PC-3 (cell line): ENCODE results near the gene MSI2. TPM values are rescaled to one million over a fixed set of nuclear protein-coding genes. Genes with fewer than 3 reads are reported as not detected.

Experiments used
- ATAC-seq: fragments of 200-7000 bp; cut with Tn5 transposase; 2 replicates; pipeline ENCODE4 v1.9.1; 2020; ENCODE audit warnings: mild to moderate bottlenecking, moderate library complexity
- BruUV-seq: library from RNA; stranded (reverse); fragments of 400-500 nt; replicated peaks from 2 replicates; lab custom pipeline; 2021; lab: Mats Ljungman, UMichigan
- CTCF ChIA-PET: fragments of 300-600 bp; sonication (Branson Sonifier 250); formaldehyde crosslinking; loops from one replicate; lab custom pipeline; 2022; ENCODE audit warnings: antibody characterized with exemption; lab: Charles Lee
- POLR2A ChIA-PET: fragments of 300-600 bp; sonication (Branson Sonifier 250); formaldehyde crosslinking; loops from one replicate; lab custom pipeline; 2022; ENCODE audit warnings: antibody characterized with exemption; ENCODE audit not compliant: unreplicated experiment; lab: Charles Lee
- DNase-seq: peaks from one replicate; pipeline ENCODE4 v3.0.0-alpha.2; 2015
- H2AFZ ChIP-seq: fragments of 300-600 bp; sonication (generic); 2 replicates; pipeline ENCODE4 v1.6.0; 2016; ENCODE audit warnings: antibody characterized with exemption, low read length
- H3F3A ChIP-seq: fragments of 300-600 bp; sonication (generic); one replicate; pipeline ENCODE4 v1.6.0; 2017; ENCODE audit warnings: antibody characterized with exemption, low read length, control low read depth, mild to moderate bottlenecking; ENCODE audit not compliant: unreplicated experiment
- H3K27ac ChIP-seq: fragments of 300-600 bp; sonication (generic); 2 replicates; pipeline ENCODE4 v1.5.1; 2016; ENCODE audit warnings: mild to moderate bottlenecking, low read length
- H3K27me3 ChIP-seq: fragments of 300-600 bp; sonication (generic); 2 replicates; pipeline ENCODE4 v1.6.1; 2016; ENCODE audit warnings: low read length, mixed read lengths
- H3K36me3 ChIP-seq: fragments of 300-600 bp; sonication (generic); 2 replicates; pipeline ENCODE4 v1.6.1; 2016; ENCODE audit warnings: low read depth, mixed run types, low read length, mixed read lengths
- H3K4me1 ChIP-seq: fragments of 300-600 bp; sonication (generic); 2 replicates; pipeline ENCODE4 v1.5.1; 2016; ENCODE audit warnings: low read length; ENCODE audit not compliant: insufficient read depth
- H3K4me2 ChIP-seq: fragments of 300-600 bp; sonication (generic); 2 replicates; pipeline ENCODE4 v1.6.0; 2016; ENCODE audit warnings: low read length
- H3K4me3 ChIP-seq: fragments of 300-600 bp; sonication (generic); 2 replicates; pipeline ENCODE4 v1.5.1; 2016; ENCODE audit warnings: mild to moderate bottlenecking, low read length, mixed read lengths
- H3K79me2 ChIP-seq: fragments of 300-600 bp; sonication (generic); 2 replicates; pipeline ENCODE4 v1.6.1; 2017; ENCODE audit warnings: low read length, mixed read lengths
- H3K9ac ChIP-seq: fragments of 300-600 bp; sonication (generic); 2 replicates; pipeline ENCODE4 v1.6.0; 2016; ENCODE audit warnings: mild to moderate bottlenecking, low read length
- H3K9me2 ChIP-seq: fragments of 300-600 bp; sonication (generic); replicated peaks from 2 replicates; pipeline ENCODE4 v1.6.1; 2016; ENCODE audit warnings: mixed run types, low read length, mixed read lengths
- H3K9me3 ChIP-seq: fragments of 300-600 bp; sonication (generic); 2 replicates; pipeline ENCODE4 v1.6.1; 2016; ENCODE audit warnings: low read length, mixed read lengths
- H4K20me1 ChIP-seq: fragments of 300-600 bp; sonication (generic); 2 replicates; pipeline ENCODE4 v1.6.1; 2016; ENCODE audit warnings: low read length, mixed read lengths
- CTCF ChIP-seq: fragments of 300-600 bp; sonication (generic); conservative IDR thresholded peaks from 2 replicates; pipeline ENCODE4 v1.5.1; 2017; ENCODE audit warnings: antibody characterized with exemption, low read depth, mild to moderate bottlenecking, low read length
- EZH2 ChIP-seq: fragments of 300-600 bp; sonication (generic); IDR thresholded peaks from one replicate; pipeline ENCODE4 v1.6.1; 2017; ENCODE audit warnings: antibody characterized with exemption, mild to moderate bottlenecking, low read length; ENCODE audit not compliant: unreplicated experiment
- EZH2phosphoT487 ChIP-seq: fragments of 300-600 bp; sonication (generic); IDR thresholded peaks from 2 replicates; pipeline ENCODE4 v1.6.1; 2018; ENCODE audit warnings: mild to moderate bottlenecking, antibody characterized with exemption, low read length, borderline replicate concordance
- intact Hi-C: fragments of 100-400 bp; cut with micrococcal nuclease; formaldehyde crosslinking; loops from 2 replicates; pipeline ENCODE4 v1.9.0; 2023
- total RNA-seq: library from RNA; depleted of rRNA; stranded (reverse); fragments of >200 nt; gene quantifications from 2 replicates; pipeline ENCODE4 v1.2.3, GENCODE V29; 2014

The MSI2 gene
- total RNA-seq, 1 experiment from 2014 or later = 54.7 TPM

GRCh38 chr17:57587193-57587969 lies 331.1 kb downstream of the MSI2 start:
- Histone ChIP-seq H3K4me1 (no peaks in the 10 kb centered on the region), H3K9me3 (no peaks in the 10 kb centered on the region), H3K9ac (no peak overlapping the region), H4K20me1 (no peaks in the 10 kb centered on the region), H3K27me3 (no peaks in the 10 kb centered on the region), H3K9me2 (no peaks in the 10 kb centered on the region), H3K27ac (no peak overlapping the region), H2AFZ (no peak overlapping the region), H3K4me2 (no peak overlapping the region), H3K4me3 (no peak overlapping the region), H3K36me3 (no peaks in the 10 kb centered on the region), H3F3A (no peaks in the 10 kb centered on the region), H3K79me2 (no peaks in the 10 kb centered on the region)
- ATAC-seq (no peak), DNase-seq (no peak)
- TF ChIP-seq CTCF (no peak), EZH2phosphoT487 (no peak), EZH2 (no peak)
- BruUV-seq = no TSS peak
- intact Hi-C loops = no loop called here
- CTCF ChIA-PET = interaction anchor here (0.6 kb wide), 1 partner anchor 174 kb away, joined by 3 read pairs; no protein-coding TSS in a partner anchor
- POLR2A ChIA-PET = no interaction called here

GRCh38 chr17:57588086-57588485 lies 331.8 kb downstream of the MSI2 start:
- Histone ChIP-seq H3K9ac (no peak overlapping the region), H3K79me2 (no peaks in the 10 kb centered on the region), H3K36me3 (no peaks in the 10 kb centered on the region), H3K27me3 (no peaks in the 10 kb centered on the region), H2AFZ (no peak overlapping the region), H3K9me2 (no peaks in the 10 kb centered on the region), H3K4me1 (no peaks in the 10 kb centered on the region), H3K4me3 (no peak overlapping the region), H3F3A (no peaks in the 10 kb centered on the region), H4K20me1 (no peaks in the 10 kb centered on the region), H3K4me2 (no peak overlapping the region), H3K27ac (no peak overlapping the region), H3K9me3 (no peaks in the 10 kb centered on the region)
- DNase-seq (no peak), ATAC-seq (no peak; the same call in 1 of the 2 replicates)
- ChIA-PET CTCF (interaction anchor here (0.6 kb wide), 1 partner anchor 173 kb away, joined by 3 read pairs; no protein-coding TSS in a partner anchor), POLR2A (no interaction called here)
- TF ChIP-seq EZH2 (no peak), CTCF (no peak), EZH2phosphoT487 (no peak)
- BruUV-seq = no TSS peak
- intact Hi-C loops = no loop called here
